Neural crest cell (in vitro differentiated cells): Measurements from ENCODE around the gene ENTPD2. TPM values are rescaled to one million over a fixed set of nuclear protein-coding genes. Genes with fewer than 3 reads are reported as not detected.

Experiments
- DNase-seq: peaks from one replicate; pipeline ENCODE4 v3.0.0; 2021; ENCODE audit warnings: low read depth, mixed read lengths, low spot score
- H3K27ac Mint-ChIP-seq: one replicate; pipeline ENCODE4 v1.8.0; 2021; ENCODE audit warnings: mild to moderate bottlenecking, mixed read lengths; ENCODE audit not compliant: unreplicated experiment
- H3K27me3 Mint-ChIP-seq: 2 replicates; pipeline ENCODE4 v1.8.0; 2021; ENCODE audit warnings: low read depth, mild to moderate bottlenecking, mixed read lengths
- H3K36me3 Mint-ChIP-seq: 2 replicates; pipeline ENCODE4 v1.8.0; 2021; ENCODE audit warnings: low read depth, mild to moderate bottlenecking, mixed read lengths
- H3K4me1 Mint-ChIP-seq: 2 replicates; pipeline ENCODE4 v1.8.0; 2021; ENCODE audit warnings: mixed read lengths
- H3K4me3 Mint-ChIP-seq: one replicate; pipeline ENCODE4 v1.8.0; 2021; ENCODE audit warnings: mild to moderate bottlenecking, mixed read lengths
- H3K9me3 Mint-ChIP-seq: 2 replicates; pipeline ENCODE4 v1.8.0; 2021; ENCODE audit warnings: mixed read lengths
- total RNA-seq: library from RNA; stranded (reverse); gene quantifications from 2 replicates; pipeline ENCODE4 v1.2.1, GENCODE V29; 2021
- TF ChIP-seq, protein P1 (sequence below): fragments of 200-600 bp; sonication (generic); conservative IDR thresholded peaks from 2 replicates; pipeline ENCODE4 v1.5.0; 2021; ENCODE audit warnings: antibody characterized with exemption, mild to moderate bottlenecking

The ENTPD2 gene
- total RNA-seq, 1 donor from 2014 or later: not detected

DNA sequence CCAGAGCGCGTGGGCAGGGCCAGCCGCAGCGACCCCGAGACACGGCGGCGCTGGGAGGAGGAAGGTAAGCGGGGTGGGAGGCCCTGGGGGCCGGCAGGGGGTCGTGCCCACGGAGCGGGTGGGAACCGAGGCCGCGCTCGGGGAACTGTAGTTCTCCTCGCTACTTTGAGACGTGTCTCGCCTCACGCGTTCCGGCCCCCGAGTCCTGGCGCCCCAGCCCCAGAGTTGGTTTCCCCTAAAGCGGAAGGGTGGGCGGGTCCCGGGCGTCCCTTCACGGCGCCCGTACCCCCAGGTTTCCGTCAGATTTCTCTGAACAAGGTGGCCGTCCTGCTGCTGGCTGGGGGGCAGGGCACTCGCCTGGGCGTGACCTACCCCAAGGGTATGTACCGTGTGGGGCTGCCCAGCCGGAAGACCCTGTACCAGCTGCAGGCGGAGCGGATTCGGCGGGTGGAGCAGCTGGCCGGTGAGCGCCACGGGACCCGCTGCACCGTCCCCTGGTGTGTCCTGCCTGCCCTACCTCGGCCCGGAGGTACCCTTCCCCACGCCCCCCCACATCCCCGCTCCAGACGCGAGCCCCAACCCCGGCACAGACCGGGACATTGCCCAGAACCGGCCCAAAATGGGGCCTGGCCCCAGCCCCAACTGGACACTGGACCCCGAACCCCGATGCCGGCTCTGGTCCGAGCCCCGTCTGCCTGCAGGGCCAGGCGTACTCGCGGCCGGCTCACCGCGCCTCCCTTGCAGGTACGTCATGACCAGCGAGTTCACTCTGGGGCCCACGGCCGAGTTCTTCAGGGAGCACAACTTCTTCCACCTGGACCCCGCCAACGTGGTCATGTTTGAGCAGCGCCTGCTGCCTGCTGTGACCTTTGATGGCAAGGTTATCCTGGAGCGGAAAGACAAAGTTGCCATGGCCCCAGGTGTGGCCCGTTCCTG is 24.2 kb upstream of the ENTPD2 start:
- H3K9me3 Mint-ChIP-seq: no peaks in the 10 kb centered on the region
- TF ChIP-seq, protein P1, sequence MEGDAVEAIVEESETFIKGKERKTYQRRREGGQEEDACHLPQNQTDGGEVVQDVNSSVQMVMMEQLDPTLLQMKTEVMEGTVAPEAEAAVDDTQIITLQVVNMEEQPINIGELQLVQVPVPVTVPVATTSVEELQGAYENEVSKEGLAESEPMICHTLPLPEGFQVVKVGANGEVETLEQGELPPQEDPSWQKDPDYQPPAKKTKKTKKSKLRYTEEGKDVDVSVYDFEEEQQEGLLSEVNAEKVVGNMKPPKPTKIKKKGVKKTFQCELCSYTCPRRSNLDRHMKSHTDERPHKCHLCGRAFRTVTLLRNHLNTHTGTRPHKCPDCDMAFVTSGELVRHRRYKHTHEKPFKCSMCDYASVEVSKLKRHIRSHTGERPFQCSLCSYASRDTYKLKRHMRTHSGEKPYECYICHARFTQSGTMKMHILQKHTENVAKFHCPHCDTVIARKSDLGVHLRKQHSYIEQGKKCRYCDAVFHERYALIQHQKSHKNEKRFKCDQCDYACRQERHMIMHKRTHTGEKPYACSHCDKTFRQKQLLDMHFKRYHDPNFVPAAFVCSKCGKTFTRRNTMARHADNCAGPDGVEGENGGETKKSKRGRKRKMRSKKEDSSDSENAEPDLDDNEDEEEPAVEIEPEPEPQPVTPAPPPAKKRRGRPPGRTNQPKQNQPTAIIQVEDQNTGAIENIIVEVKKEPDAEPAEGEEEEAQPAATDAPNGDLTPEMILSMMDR: no peak
- no peaks in the 10 kb centered on the region for H3K4me1 Mint-ChIP-seq
- no peak overlapping the region for H3K27ac Mint-ChIP-seq
- DNase-seq: no peak
- peak overlapping the region; percentile 54 for H3K4me3 Mint-ChIP-seq
- H3K27me3 Mint-ChIP-seq: peaks cover 75% of the 10 kb centered on the region
- no peaks in the 10 kb centered on the region for H3K36me3 Mint-ChIP-seq

DNA sequence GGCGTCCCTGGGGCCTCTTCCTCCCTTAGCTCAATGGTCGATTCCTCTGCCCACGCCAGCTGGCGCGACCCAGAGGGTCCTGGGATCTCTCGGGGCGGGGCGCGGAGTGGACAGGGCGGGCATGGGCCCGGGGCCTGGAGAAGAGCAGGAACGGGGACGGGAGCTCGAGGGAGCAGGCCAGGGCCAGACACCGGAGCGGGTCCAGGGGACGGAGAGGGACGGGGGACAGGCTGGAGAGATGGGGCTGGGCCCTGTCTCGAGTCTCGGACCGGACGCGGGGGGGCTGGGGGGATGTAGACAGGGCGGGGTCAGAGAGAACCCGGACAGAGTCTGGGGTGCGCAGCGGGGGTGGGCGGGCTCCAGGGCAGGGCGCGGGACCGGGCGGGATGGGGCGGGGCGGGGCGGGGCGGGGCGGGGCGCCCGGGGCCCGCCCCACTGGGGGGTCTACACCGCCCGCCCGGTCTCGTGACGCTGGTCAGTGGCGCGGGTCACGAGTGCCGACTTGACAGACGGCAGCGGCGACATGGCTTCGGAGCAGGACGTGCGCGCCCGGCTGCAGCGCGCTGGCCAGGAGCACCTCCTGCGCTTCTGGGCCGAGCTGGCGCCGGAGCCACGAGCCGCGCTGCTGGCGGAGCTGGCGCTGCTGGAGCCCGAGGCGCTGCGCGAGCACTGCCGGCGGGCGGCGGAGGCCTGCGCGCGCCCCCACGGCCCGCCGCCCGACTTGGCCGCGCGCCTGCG is 23.3 kb upstream of the ENTPD2 start, which contains the start of gene UAP1L1:
TSS of gene UAP1L1 (plus strand) at position 508 of the 738 bp plus-strand sequence. CDS start at position 524, 16 bp downstream.
- TF ChIP-seq, protein P1: no peak
- H3K36me3 Mint-ChIP-seq: no peaks in the 10 kb centered on the region
- H3K4me3 Mint-ChIP-seq: peak within 1 kb of the TSS; percentile 49
- peaks cover 73% of the 10 kb centered on the region for H3K27me3 Mint-ChIP-seq
- H3K27ac Mint-ChIP-seq: no peak within 1 kb of the TSS
- no peak for DNase-seq
- H3K4me1 Mint-ChIP-seq: no peaks in the 10 kb centered on the region
- no peaks in the 10 kb centered on the region for H3K9me3 Mint-ChIP-seq

DNA sequence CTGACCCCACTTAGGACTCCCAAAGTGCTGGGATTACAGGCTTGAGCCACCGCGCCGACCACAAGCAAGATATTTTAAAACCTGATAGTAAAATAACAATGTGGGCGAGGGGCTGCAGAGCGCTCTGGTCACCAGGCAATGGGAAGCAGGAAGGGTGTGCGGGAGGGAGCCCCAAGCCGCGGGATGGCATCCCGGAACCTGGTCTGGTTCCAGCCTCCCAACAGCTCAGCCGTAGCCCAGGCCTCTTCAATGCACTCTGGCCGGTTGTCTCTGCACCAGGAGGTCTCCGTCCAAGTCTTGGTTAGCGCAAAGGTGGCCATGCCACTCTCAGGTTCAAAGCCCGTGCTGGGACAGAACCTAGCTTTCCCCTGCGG is 22.8 kb upstream of the ENTPD2 start:
- Mint-ChIP-seq H3K27me3 (peaks cover 70% of the 10 kb centered on the region), H3K4me1 (no peaks in the 10 kb centered on the region)
- DNase-seq: no peak

DNA sequence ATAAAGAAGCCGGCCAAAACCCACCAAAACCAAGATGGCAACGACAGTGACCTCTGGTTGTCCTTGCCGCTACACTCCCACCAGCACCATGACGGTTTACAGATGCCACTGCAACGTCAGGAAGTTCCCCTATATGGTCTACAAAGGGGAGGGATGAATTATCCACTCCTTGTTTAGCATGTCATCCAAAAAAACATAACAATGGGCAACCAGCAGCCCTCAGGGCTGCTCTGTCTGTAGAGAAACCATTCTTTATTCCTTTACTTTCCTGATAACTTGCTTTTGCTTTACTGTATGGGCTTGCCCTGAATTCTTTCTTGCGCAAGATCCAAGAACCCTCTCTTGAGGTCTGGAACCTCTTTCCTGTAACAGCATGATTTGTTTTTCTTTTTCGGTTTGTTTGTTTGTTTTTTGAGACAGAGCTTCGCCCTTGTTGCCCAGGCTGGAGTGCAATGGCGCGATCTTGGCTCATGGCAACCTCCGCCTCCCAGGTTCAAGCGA is 21.5 kb upstream of the ENTPD2 start:
- H3K27me3 Mint-ChIP-seq: peaks cover 68% of the 10 kb centered on the region

More for the DNA sequence above, 22.8 kb upstream of the ENTPD2 start:
- Mint-ChIP-seq H3K4me3 (peak overlapping the region; percentile 49), H3K9me3 (no peaks in the 10 kb centered on the region), H3K36me3 (no peaks in the 10 kb centered on the region), H3K27ac (no peak overlapping the region)
- TF ChIP-seq, protein P1: no peak

More for the DNA sequence above, 21.5 kb upstream of the ENTPD2 start:
- H3K9me3 Mint-ChIP-seq: no peaks in the 10 kb centered on the region
- peak overlapping the region; percentile 42 for H3K4me3 Mint-ChIP-seq
- no peaks in the 10 kb centered on the region for H3K36me3 Mint-ChIP-seq
- no peak overlapping the region for H3K27ac Mint-ChIP-seq
- no peak for DNase-seq
- TF ChIP-seq, protein P1: no peak
- peaks cover 11% of the 10 kb centered on the region for H3K4me1 Mint-ChIP-seq
